Neural cell (in vitro differentiated cells): ENCODE results near the gene RAET1L. TPM values are rescaled to one million over a fixed set of nuclear protein-coding genes. Genes with fewer than 3 reads are reported as not detected.

Experiments used
- H2AFZ ChIP-seq: fragments of 200-600, 300-800 bp; sonication (generic), shearing (Covaris generic); 2 replicates; pipeline ENCODE4 v1.6.0; 2014; ENCODE audit warnings: low read depth, mild to moderate bottlenecking, antibody characterized with exemption, low read length, moderate library complexity
- H3F3A ChIP-seq: fragments of 200-600 bp; shearing (Covaris generic); 2 replicates; pipeline ENCODE4 v1.6.1; 2016; ENCODE audit warnings: mild to moderate bottlenecking, moderate library complexity, mixed read lengths, antibody characterized with exemption, low read length; ENCODE audit not compliant: insufficient read depth, poor library complexity, severe bottlenecking
- H3K27ac ChIP-seq: fragments of 200-600, 300-800 bp; sonication (generic), shearing (Covaris generic); 2 replicates; pipeline ENCODE4 v1.5.1; 2014; ENCODE audit warnings: mild to moderate bottlenecking, low read length, moderate library complexity
- H3K27me3 ChIP-seq: fragments of 300-800, 200-600 bp; sonication (generic), shearing (Covaris generic); 2 replicates; pipeline ENCODE4 v1.6.0; 2014; ENCODE audit warnings: mild to moderate bottlenecking, low read depth, low read length, moderate library complexity; ENCODE audit not compliant: insufficient read depth
- H3K36me3 ChIP-seq: fragments of 300-800, 200-600 bp; sonication (generic), shearing (Covaris generic); 2 replicates; pipeline ENCODE4 v1.5.1; 2014; ENCODE audit warnings: mild to moderate bottlenecking, antibody characterized with exemption, low read length, moderate library complexity; ENCODE audit not compliant: insufficient read depth
- H3K4me2 ChIP-seq: fragments of 300-800, 200-600 bp; sonication (generic), shearing (Covaris generic); 2 replicates; pipeline ENCODE4 v1.6.0; 2014; ENCODE audit warnings: mild to moderate bottlenecking, low read length
- H3K4me3 ChIP-seq: fragments of 300-800, 200-600 bp; sonication (generic), shearing (Covaris generic); 2 replicates; pipeline ENCODE4 v1.5.1; 2014; ENCODE audit warnings: mild to moderate bottlenecking, low read length, moderate library complexity
- H3K79me2 ChIP-seq: fragments of 200-600 bp; shearing (Covaris generic); replicated peaks from 2 replicates; pipeline ENCODE4 v1.6.0; 2014; ENCODE audit warnings: mild to moderate bottlenecking, low read length, moderate library complexity; ENCODE audit not compliant: insufficient read depth
- H3K9ac ChIP-seq: fragments of 300-800, 200-600 bp; sonication (generic), shearing (Covaris generic); 2 replicates; pipeline ENCODE4 v1.6.1; 2016; ENCODE audit warnings: mild to moderate bottlenecking, low read length, mixed read lengths
- H3K9me2 ChIP-seq: fragments of 200-600 bp; shearing (Covaris generic); 2 replicates; pipeline ENCODE4 v1.6.1; 2016; ENCODE audit warnings: mild to moderate bottlenecking, low read length, mixed read lengths; ENCODE audit not compliant: insufficient read depth
- H3K9me3 ChIP-seq: fragments of 200-600, 300-800 bp; sonication (generic), shearing (Covaris generic); 2 replicates; pipeline ENCODE4 v1.6.1; 2016; ENCODE audit warnings: mild to moderate bottlenecking, mixed run types, low read length, moderate library complexity, mixed read lengths
- H4K20me1 ChIP-seq: fragments of 200-600 bp; shearing (Covaris generic); 2 replicates; pipeline ENCODE4 v1.6.1; 2016; ENCODE audit warnings: mild to moderate bottlenecking, mixed run types; ENCODE audit not compliant: insufficient read depth
- EP300 ChIP-seq: fragments of 450-650 bp; conservative IDR thresholded peaks from 2 replicates; pipeline ENCODE4 v1.6.1; 2014; ENCODE audit warnings: antibody characterized with exemption, mild to moderate bottlenecking, moderate library complexity; ENCODE audit not compliant: poor library complexity, severe bottlenecking
- EZH2 ChIP-seq: fragments of 200-600, 300-800 bp; shearing (Covaris generic), sonication (generic); IDR thresholded peaks from 2 replicates; pipeline ENCODE4 v1.6.1; 2014; ENCODE audit warnings: antibody characterized with exemption, low read length, borderline replicate concordance, mild to moderate bottlenecking; ENCODE audit not compliant: insufficient read depth, poor library complexity, severe bottlenecking
- MXI1 ChIP-seq: fragments of 450-650 bp; conservative IDR thresholded peaks from 2 replicates; pipeline ENCODE4 v1.6.1; 2014; ENCODE audit warnings: antibody characterized with exemption, mild to moderate bottlenecking; ENCODE audit not compliant: poor library complexity, severe bottlenecking
- POLR2AphosphoS5 ChIP-seq: IDR thresholded peaks from 2 replicates; pipeline ENCODE4 v1.6.1; 2012
- RAD21 ChIP-seq: fragments of 450-650 bp; conservative IDR thresholded peaks from 2 replicates; pipeline ENCODE4 v1.6.1; 2014; ENCODE audit warnings: antibody characterized with exemption, mild to moderate bottlenecking, moderate library complexity
- SMC3 ChIP-seq: fragments of 450-650 bp; conservative IDR thresholded peaks from 2 replicates; pipeline ENCODE4 v1.6.1; 2014; ENCODE audit warnings: antibody characterized with exemption, mild to moderate bottlenecking, moderate library complexity; ENCODE audit not compliant: poor library complexity
- TAF1 ChIP-seq: IDR thresholded peaks from 2 replicates; pipeline ENCODE4 v1.6.1; 2012; ENCODE audit warnings: low read depth
- polyA plus RNA-seq: library from polyadenylated mRNA; depleted of rRNA; stranded (reverse); fragments of >200 nt; gene quantifications from 2 replicates; pipeline ENCODE4 v1.2.3, GENCODE V29; 2014
- TF ChIP-seq, protein P1 (sequence below): fragments of 450-650 bp; IDR thresholded peaks from 2 replicates; pipeline ENCODE4 v1.5.1; 2014; ENCODE audit warnings: antibody characterized with exemption, mild to moderate bottlenecking, moderate library complexity; ENCODE audit not compliant: poor library complexity, severe bottlenecking
- TF ChIP-seq, protein P2 (sequence below): IDR thresholded peaks from 2 replicates; pipeline ENCODE4 v1.6.1; 2012; ENCODE audit warnings: borderline replicate concordance

RAET1L gene
- polyA plus RNA-seq, 1 donor from 2014 or later = not detected

DNA sequence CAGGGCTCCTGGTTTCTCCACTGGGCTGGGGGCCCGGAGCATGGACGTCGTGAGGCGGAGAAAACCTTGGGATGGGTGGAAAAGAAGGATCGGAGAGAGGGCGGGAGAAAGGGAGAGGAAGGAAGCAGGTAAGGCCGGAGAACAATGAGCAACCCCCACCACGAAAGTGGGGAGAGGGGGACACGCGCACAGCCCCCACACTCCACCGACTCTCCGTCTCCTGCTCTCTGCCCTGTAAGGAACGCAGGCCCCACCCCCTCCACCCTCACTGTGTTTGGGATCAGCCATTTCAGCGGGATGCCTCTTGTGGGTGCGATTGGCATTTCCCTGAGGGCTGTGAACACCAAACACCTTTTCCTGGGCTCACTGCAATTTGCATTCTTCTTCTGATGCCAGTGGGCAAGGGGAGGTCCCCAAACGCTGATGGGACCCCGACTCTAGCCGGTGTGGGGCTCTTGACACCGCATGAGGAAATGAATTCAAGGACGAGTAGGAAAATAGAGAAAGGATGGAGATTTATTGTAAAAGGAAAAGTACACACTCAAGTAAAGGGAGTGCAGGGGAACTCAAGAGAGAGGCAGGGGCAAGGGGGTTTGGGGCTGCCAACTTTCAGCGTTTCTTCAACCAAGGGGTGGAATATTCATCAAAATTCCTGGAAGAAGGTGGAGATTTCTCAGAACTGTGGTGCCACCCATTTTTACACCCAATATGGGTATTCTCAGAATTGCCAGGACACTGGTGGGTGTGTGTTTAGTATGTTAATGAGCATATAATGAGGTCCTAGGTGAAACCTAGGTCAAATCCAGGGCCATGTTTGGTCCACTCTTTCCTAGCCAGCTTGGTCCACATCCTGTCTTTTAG, 13.1 kb upstream of the RAET1L start:
- H3F3A ChIP-seq = no peaks in the 10 kb centered on the region
- H3K4me3 ChIP-seq = peak overlapping the region; percentile 45
- H2AFZ ChIP-seq = no peak overlapping the region
- no peak overlapping the region for H3K4me2 ChIP-seq
- peaks cover 75% of the 10 kb centered on the region for H3K27me3 ChIP-seq
- no peak overlapping the region for H3K9ac ChIP-seq
- no peaks in the 10 kb centered on the region for H3K9me2 ChIP-seq
- no peaks in the 10 kb centered on the region for H3K79me2 ChIP-seq
- H3K27ac ChIP-seq = no peak overlapping the region
- TF ChIP-seq SMC3 (no peak), EZH2 (no peak), EP300 (no peak), RAD21 (no peak), POLR2AphosphoS5 (no peak), TAF1 (no peak), MXI1 (no peak)
- TF ChIP-seq, protein P1, sequence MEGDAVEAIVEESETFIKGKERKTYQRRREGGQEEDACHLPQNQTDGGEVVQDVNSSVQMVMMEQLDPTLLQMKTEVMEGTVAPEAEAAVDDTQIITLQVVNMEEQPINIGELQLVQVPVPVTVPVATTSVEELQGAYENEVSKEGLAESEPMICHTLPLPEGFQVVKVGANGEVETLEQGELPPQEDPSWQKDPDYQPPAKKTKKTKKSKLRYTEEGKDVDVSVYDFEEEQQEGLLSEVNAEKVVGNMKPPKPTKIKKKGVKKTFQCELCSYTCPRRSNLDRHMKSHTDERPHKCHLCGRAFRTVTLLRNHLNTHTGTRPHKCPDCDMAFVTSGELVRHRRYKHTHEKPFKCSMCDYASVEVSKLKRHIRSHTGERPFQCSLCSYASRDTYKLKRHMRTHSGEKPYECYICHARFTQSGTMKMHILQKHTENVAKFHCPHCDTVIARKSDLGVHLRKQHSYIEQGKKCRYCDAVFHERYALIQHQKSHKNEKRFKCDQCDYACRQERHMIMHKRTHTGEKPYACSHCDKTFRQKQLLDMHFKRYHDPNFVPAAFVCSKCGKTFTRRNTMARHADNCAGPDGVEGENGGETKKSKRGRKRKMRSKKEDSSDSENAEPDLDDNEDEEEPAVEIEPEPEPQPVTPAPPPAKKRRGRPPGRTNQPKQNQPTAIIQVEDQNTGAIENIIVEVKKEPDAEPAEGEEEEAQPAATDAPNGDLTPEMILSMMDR = no peak
- TF ChIP-seq, protein P2, sequence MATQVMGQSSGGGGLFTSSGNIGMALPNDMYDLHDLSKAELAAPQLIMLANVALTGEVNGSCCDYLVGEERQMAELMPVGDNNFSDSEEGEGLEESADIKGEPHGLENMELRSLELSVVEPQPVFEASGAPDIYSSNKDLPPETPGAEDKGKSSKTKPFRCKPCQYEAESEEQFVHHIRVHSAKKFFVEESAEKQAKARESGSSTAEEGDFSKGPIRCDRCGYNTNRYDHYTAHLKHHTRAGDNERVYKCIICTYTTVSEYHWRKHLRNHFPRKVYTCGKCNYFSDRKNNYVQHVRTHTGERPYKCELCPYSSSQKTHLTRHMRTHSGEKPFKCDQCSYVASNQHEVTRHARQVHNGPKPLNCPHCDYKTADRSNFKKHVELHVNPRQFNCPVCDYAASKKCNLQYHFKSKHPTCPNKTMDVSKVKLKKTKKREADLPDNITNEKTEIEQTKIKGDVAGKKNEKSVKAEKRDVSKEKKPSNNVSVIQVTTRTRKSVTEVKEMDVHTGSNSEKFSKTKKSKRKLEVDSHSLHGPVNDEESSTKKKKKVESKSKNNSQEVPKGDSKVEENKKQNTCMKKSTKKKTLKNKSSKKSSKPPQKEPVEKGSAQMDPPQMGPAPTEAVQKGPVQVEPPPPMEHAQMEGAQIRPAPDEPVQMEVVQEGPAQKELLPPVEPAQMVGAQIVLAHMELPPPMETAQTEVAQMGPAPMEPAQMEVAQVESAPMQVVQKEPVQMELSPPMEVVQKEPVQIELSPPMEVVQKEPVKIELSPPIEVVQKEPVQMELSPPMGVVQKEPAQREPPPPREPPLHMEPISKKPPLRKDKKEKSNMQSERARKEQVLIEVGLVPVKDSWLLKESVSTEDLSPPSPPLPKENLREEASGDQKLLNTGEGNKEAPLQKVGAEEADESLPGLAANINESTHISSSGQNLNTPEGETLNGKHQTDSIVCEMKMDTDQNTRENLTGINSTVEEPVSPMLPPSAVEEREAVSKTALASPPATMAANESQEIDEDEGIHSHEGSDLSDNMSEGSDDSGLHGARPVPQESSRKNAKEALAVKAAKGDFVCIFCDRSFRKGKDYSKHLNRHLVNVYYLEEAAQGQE = no peak
- H3K9me3 ChIP-seq = no peaks in the 10 kb centered on the region
- H4K20me1 ChIP-seq = no peaks in the 10 kb centered on the region
- H3K36me3 ChIP-seq = no peaks in the 10 kb centered on the region

DNA sequence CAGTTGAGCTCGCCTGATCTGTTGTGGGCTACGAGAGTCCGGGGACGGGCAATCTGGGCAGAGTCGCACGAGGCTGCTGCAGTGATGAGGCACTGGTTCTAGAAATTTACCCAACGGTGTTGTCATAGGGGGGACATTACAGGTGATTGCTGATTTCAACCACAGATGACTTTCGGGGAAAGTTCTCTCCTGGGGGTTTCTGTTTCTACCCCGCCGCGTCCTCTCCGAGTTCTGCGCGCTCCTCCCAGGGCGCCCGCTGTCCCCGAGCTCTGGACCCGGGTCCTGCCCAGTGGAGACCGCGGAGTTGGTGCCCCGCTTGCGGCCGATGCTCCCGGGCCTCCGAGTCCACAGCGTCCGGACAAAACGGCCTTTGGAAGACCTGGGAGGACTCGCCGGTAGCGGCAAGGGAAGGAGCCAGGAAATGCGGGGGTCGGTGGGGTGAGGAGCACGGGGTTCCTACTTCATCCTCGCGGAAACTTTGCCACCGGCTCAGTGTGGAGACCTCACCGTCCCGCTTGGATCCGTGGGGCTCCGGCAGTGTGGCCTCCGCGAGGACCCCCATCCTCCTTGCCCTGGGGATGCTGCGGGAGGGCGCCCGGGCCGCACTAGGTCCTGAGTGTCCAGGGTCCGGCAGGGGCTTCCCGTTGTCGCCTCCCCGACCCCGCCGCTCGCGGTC, 12.3 kb upstream of the RAET1L start:
- H3K27me3 ChIP-seq = peaks cover 77% of the 10 kb centered on the region
- no peak overlapping the region for H3K27ac ChIP-seq
- no peak for TF ChIP-seq EP300
- TF ChIP-seq SMC3 = no peak
- TF ChIP-seq, protein P1 = no peak
- no peak for TF ChIP-seq MXI1
- TF ChIP-seq, protein P2 = no peak
- TF ChIP-seq RAD21 = no peak
- no peak for TF ChIP-seq EZH2
- TF ChIP-seq TAF1 = no peak
- no peak for TF ChIP-seq POLR2AphosphoS5

More for the DNA sequence above, 12.3 kb upstream of the RAET1L start:
- no peaks in the 10 kb centered on the region for H3K9me3 ChIP-seq
- no peaks in the 10 kb centered on the region for H4K20me1 ChIP-seq
- no peak overlapping the region for H3K9ac ChIP-seq
- no peaks in the 10 kb centered on the region for H3K36me3 ChIP-seq
- no peaks in the 10 kb centered on the region for H3K9me2 ChIP-seq
- H2AFZ ChIP-seq = no peak overlapping the region
- H3K4me3 ChIP-seq = peak overlapping the region; percentile 45
- no peak overlapping the region for H3K4me2 ChIP-seq
- H3K79me2 ChIP-seq = no peaks in the 10 kb centered on the region
- no peaks in the 10 kb centered on the region for H3F3A ChIP-seq
